8988T (cell line): ENCODE results near the gene GRK1.
"Not testable (repeated sequence)": the region's sequence is repeated elsewhere in the genome, so short reads cannot be mapped to it uniquely, and the experiment has no call there.

ENCODE experiments used
- DNase-seq: peaks from one replicate; pipeline ENCODE4 v3.0.0; 2011

Gene GRK1

DNA sequence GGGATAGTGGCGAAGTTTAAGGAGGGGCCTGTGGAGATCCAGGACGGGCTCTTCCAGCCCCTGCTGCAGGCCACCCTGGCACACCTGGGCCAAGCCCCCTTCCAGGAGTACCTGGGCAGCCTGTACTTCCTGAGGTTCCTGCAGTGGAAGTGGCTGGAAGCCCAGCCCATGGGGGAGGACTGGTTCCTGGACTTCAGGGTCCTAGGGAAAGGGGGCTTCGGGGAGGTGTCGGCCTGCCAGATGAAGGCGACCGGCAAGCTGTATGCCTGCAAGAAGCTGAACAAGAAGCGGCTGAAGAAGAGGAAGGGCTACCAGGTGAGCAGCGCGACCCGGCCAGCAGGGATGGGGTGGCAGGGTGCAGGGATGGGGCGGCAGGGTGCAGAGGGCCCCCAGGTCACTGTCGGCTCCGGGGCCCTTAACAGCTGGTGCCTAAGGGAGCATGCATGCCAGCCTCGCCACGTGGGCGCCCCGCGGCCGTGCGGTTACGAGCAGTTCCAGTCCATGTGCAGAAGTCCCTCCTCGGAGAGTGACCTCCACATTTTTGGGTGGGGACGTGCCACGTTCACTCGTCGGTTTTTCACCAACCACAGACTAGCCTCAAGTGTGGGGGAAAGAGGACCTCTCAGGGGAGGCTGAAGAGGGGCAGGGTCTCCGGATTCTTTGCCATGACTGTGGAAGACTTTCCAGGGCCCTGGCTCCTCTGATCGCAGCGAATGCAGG lies 912 bp downstream of the GRK1 start:
- DNase-seq, result no peak

DNA sequence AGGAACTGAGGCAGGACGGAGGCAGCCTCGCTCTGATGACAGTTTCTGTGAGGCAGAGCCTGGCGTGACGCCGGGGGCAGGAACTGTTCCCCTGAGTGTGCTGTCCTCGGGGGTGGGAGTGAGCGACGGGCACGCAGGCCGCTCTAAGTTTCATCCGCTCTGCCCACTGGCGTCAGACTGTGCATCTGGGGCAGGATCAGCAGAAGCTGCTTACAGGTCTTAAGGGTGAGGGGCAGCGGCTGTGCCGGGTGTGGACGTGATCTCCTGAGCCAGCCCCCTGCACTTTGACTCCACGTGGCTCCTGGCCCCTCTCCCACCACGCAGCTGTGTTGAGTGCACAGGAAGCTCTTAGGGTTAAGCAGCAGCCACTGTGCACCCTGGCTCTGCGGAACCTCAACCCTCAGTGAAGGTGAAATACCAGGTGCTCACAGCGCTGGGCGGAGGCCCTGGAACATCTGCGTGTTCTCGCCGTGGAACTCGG lies 1.5 kb downstream of the GRK1 start:
- no peak for DNase-seq

DNA sequence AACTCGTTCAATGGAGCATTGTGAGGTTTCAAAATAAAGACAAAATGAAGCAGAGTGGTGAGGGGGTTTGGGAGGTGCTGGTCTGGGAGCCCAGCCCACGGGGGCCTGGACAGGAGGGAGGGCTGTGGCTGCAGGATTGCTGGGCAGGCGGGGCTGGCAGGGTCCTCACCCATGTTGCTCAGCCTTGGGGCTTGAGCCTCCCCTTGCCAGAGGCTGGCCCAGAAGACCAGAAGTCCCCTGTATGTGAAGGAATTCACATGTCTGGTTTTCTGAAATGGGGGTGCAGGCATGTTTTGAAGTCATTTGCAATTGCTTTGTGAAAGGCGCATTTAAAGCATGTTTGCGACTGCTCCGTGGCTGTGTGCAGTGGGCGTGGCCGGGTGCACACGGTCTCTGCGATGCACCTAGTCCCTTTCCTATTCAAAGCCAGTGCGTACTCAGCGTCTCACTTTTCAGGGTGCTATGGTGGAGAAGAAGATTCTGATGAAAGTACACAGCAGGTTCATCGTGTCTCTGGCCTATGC lies 2.3 kb downstream of the GRK1 start:
- no peak for DNase-seq

DNA sequence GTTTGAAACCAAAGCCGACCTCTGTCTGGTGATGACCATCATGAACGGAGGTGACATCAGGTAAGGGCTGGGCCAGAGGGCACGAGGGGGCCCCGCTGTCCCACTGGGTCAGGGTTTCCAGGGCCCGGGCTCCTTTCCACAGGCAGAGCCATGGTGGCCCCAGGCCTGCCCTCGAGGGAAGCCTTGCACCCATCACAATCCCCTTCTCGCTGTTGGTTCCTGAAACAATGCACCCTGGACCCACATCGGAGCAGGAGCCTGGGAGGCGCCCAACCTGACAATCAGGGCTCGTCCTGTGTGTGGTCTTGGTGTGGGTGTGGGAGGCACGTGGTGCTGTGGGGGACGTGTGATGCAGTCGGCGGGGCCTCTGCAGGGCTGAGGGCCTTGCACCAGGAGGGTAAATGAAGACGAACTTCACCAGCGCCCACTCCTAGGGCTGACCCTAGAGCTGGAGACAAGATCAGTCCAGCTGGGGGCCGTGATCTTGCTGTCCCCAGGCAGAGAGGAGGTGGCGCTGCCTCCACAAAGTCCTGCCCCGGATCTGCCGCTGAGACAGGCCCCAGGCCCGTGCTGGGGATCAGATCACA lies 2.8 kb downstream of the GRK1 start:
- no peak for DNase-seq

DNA sequence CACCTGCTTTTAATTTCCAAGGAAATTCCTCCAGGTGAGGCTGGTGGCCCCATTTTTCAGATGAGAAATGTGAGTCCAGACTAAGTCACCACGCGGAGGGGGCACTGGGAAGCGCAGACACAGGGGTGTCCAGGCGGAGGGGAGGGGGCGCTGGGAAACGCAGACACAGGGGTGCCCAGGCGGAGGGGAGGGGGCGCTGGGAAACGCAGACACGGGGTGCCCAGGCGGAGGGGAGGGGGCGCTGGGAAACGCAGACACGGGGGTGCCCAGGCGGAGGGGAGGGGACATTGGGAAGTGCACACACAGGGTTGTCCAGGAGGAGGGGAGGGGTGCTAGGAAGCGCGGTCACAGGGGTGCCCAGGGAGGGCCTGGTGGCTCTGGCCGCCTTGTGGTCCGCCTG lies 3.5 kb downstream of the GRK1 start:
- DNase-seq, result no peak

DNA sequence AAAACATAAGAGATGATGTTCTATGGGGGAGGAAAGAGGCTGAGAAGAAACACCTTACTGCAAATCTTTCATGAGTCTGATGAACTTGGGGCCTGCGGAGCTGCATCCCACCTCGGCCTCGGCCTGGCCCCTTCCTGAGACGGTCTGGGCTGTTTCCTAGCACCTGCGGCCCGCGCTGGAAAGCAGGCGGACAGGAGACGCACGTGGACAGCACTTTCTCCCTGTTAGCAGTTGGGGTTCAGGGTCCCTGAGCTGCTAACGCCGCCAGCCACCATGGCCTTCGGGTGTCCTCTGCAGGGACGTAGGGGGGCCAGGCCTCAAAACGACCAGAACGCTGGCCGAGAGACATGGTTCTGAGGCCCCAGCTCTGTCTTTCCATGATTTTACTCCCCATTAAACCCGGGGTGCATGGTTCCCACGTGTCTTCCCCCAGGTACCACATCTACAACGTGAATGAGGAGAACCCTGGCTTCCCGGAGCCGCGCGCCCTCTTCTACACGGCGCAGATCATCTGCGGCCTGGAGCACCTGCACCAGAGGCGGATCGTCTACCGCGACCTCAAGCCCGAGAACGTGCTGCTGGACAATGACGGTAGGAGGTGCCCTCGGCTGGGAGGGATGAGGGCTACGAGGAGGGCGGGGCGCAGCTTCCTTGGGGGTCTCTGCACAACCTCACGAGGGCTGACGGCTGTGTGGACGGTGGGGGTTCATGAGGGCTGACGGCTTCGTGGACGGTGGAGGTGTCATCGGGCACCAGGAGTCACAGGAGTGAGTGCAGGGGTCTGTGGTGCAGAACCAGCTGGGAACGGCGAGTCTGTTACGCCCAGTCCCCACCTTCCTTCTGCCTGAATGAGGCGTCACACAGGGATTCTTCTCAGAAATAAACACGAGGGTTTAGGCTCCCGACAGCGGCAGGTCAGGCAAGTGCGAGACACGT lies 4.3 kb downstream of the GRK1 start:
- no peak for DNase-seq

DNA sequence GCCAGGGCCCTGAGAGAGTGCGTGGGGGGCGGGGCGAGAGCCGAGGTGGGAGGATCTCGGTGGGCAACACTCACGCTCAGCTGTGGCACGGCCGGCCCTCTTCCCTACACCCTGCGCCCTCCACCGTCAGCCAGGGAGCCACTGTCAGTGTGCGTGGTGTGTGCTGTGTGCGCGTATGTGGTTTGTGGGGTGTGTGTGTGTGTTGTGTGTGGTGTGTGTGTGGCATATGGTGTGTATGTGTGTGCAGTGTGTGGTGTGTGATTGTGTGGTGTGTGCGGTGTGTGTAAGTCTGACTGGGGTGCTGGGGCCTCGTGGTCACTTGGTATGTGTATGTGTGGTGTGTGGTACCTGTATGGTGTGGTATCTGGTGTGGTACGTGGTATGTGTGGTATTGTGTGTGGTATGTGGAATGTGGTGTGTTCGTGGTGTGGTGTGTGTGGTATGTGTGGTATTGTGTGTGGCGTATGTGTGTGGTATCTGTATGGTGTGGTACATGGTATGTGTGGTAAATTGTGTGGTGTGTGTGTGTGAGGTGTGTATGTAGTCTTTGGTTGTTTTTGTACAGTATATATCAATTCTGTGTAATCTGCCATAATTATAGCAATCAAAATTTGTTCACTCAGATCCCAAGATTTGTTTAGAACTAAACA lies 5.1 kb downstream of the GRK1 start:
- DNase-seq, result no peak

DNA sequence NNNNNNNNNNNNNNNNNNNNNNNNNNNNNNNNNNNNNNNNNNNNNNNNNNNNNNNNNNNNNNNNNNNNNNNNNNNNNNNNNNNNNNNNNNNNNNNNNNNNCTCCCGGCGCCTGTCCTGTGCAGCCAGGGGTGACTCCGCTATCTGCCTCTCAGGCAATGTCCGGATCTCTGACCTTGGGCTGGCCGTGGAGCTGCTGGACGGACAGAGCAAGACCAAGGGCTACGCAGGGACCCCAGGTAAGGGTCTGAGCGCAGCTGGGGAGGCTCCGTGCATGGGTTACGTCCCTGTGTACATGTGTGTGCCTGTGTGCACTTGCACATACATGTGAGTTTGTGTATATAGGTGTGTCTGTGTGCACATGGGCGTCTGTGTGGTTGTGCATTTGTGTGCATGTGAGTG lies 55.9 kb downstream of the GRK1 start:
- no peak for DNase-seq

DNA sequence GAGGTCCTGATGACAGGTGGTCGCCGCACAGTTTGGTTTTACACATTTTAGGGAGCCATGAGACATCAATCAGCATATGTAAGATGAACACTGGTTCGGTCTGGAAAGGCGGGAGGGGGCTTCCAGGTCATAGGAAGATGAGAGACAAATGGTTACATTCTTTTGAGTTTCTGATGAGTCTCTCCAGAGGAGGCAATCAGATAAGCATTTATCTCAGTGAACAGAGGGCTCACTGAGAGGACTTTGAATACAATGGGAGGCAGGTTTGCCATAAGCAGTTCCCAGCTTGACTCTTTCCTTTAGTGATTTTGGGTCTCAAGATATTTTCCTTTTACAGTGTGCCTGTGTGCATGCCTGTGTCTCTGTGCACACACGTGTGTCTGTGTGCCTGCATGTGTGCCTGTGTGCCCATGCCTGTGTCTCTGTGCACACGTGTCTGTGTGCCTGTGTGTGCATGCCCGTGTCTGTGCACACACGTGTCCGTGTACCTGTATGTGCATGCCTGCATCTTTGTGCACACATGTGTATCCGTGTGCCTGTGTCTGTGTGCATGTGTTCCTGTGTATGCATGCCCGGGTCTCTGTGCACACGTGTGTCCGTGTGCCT lies 56.5 kb downstream of the GRK1 start:
- DNase-seq, result no peak

DNA sequence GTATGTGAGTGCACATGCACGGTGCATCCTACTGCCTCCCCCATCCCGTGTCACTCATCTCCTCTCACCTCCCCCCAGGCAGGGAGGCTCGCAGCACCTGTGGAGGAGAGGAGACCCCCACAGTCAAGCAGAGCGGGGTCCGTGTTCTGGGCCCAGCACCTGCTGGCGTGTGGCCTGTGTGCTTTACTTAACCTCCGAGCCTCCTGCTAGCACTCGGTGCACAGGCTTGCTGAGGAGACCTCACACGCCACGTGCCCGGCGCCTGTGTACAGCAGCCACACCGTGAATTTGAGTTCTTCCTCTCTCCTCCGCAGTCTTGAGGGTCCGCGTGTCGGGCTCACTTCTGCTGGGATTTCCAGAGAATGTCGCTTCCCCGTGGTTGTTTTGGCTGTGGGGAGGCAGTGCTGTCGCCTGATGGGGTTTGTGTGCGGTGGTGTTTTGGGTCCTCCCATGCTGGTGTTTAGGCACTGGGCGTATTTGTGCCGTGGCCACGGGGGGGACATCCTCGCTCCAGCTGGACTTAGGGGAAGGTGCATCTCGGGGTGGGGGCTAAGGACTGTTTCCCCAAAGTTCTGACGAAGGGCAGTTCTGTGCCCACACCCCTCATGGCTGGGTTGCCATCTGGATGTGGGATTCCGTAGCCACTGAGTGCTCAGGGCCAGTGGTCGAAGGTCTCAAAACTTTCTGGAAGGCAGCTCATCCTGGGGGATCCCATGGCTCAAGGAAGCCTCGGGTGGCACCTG lies 57.2 kb downstream of the GRK1 start:
- no peak for DNase-seq

DNA sequence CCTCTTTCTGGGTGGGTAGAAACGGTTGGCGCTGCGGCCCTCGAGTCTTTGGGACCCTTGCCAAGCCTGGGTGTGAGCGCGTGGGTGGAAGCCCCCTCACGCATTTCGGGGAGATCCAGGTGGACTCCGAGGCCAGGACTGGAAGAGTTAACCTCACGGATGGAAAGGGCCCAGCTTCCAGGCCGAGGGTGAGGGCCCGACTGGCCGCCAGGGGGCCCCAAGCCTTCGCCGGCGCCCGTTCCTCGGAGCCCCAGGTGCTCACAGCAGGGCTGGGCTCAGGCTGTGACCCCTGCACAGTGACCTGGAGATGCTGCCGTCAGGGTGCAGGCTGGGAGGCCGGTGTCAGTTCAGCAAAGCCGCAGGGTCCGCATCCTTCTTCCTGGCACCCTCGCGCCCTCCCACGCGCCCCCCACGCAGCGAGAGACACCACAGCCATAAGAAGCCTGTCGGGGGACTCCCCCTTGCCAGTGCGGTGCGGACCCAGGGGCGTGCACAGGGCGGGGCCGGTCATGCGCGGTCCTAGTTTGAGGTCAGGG lies 57.8 kb downstream of the GRK1 start:
- peak; percentile 79 for DNase-seq

DNA sequence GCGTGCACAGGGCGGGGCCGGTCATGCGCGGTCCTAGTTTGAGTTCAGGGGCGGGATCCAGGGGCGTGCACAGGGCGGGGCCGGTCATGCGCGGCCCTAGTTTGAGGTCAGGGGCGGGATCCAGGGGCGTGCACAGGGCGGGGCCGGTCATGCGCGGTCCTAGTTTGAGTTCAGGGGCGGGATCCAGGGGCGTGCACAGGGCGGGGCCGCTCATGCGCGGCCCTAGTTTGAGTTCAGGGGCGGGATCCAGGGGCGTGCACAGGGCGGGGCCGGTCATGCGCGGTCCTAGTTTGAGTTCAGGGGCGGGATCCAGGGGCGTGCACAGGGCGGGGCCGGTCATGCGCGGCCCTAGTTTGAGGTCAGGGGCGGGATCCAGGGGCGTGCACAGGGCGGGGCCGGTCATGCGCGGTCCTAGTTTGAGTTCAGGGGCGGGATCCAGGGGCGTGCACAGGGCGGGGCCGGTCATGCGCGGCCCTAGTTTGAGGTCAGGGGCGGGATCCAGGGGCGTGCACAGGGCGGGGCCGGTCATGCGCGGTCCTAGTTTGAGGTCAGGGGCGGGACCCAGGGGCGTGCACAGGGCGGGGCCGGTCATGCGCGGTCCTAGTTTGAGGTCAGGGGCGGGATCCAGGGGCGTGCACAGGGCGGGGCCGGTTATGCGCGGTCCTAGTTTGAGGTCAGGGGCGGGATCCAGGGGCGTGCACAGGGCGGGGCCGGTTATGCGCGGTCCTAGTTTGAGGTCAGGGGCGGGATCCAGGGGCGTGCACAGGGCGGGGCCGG lies 58.5 kb downstream of the GRK1 start:
- not testable (repeated sequence) for DNase-seq

DNA sequence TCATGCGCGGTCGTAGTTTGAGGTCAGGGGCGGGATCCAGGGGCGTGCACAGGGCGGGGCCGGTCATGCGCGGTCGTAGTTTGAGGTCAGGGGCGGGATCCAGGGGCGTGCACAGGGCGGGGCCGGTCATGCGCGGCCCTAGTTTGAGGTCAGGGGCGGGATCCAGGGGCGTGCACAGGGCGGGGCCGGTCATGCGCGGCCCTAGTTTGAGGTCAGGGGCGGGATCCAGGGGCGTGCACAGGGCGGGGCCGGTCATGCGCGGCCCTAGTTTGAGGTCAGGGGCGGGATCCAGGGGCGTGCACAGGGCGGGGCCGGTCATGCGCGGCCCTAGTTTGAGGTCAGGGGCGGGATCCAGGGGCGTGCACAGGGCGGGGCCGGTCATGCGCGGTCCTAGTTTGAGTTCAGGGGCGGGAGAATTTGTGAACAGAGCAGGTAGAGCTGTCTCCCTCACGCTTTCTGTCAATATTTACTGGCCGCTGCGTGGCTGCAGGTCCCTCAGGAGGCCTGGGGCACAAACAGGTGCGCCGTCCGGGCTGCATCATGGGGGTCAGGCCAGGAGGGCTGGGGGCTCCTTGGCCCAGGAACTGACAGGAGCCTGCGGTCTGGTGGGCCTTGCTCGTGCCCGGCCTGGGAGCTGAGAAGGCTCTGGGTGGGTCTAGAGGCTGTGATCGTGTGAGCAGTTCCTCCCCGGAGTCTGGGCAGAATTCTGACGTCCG lies 59.2 kb downstream of the GRK1 start:
- DNase-seq, result not testable (repeated sequence)

DNA sequence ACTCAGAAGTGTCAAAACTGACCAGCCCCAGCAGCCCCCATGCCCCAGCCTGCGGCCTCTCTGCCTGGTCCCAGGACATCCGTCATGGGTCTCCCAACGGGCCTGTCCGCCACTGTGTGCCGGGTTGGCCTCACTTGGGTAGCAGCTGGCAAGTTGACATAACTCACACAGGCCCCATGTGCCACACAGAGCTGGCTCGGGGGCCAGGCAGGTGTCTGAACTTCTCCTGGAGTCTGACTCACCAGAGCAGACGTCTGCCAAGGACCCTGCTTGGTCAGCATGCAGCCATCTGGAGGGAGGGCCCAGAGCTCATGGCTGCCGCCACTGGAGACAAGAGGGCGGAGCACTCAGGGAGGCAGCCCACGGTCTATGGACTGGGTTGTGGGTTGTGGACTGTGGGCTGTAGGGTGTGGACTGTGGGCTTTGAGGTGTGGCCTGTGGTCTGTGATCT lies 60.0 kb downstream of the GRK1 start:
- no peak for DNase-seq

DNA sequence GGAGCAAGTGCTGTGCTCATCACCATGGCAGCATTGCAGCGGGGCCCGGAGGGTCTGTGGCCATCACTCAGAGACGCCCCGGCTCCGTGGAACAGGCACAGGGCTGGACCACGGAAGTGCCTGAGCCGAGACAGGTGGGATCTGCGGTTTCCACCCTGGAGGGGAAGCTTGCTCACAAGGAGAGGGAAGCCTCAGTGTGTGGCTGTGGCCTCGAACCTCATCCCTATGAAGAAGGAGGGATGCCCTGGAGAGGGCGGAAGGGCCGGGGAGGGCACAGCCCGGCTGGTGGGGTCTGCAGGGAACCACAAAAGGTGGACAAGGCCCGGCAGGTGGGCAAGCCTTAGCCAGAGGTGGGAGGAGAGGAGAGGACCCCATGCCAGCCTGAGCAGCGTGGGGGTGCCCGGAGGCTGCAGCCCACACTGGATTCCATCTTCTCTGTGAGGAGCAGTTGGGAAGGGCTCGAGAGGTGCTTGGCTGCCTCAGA lies 61.6 kb downstream of the GRK1 start:
- DNase-seq, result no peak

DNA sequence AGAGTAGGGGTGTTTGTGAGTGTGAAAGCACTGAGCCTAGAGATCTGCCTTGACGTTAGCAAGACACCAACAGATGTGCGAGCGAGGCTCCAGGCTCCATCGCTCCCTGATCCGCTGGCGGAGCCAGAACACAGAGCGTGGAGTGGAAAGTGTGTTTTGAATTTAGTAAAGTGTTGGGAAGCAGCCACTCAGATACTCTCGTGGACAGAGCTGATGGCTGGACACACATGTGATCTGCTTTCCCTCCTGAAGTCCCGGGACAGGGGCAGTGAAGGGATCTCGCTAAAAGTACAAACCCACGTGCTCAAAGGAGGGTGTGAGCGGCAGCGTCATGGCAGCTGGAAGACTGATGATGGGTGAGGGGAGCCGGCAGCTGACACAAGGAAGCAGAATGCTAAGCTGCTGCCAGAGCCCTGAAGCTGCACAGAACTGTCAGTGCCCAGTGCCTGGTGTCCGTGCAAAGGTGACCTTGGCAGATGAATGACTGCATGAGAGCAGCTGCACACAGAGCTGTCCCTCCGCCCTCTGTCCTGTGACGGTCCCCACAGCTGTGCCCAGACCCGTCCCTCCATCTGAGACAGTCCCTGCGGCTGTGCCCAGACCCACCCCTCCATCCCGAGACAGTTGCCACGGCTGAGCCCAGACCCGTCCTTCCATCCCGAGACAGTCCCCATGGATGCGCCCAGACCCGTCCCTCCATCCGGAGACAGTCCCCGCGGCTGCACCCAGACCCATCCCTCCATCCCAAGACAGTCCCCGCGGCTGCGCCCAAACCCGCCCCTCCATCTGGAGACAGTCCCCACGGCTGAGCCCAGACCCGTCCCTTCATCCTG lies 62.4 kb downstream of the GRK1 start:
- DNase-seq, result no peak

DNA sequence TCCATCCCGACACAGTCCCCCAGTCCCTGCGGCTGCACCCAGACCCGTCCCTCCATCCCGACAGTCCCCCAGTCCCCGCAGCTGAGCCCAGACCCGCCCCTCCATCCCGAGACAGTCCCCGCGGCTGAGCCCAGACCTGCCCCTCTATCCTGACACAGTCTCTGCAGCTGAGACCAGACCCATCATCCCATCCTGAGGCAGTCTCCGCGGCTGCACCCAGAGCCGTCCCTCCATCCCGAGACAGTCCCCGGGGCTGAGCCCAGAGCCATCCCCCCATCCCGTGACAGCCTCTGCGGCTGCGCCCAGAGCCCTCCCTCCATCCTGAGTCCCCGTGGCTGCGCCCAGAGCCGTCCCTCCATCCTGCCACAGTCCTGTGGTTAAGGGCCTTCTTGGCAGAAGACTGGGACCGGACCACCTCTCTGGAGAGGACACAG lies 63.3 kb downstream of the GRK1 start:
- no peak for DNase-seq

DNA sequence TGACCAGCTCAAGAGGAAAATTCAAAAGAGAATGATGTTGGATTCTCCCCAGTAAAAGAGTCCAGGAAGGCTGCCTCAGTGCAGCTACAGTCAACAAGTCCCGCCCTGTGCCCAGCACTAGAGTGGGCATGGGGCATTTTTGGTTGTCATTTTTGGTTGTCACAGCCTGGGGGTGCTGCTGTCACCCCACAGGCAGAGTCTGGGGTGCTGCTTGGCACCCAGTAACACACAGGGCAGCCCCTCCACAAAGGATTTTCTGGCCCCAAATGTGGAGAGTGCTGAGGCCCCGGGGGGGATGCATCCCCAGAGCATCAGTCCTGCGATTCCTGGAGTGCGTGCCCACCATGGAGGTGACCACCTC lies 63.8 kb downstream of the GRK1 start:
- no peak for DNase-seq
